ENCODE measurements around the gene MAD2L1BP. TPM values are rescaled to one million over a fixed set of nuclear protein-coding genes. Genes with fewer than 3 reads are reported as not detected.

The MAD2L1BP gene
- total and polyA plus RNA-seq, 2 of the 4 experiments (the other 2 are of a cell fraction): 28.1 to 50.2 TPM

DNA sequence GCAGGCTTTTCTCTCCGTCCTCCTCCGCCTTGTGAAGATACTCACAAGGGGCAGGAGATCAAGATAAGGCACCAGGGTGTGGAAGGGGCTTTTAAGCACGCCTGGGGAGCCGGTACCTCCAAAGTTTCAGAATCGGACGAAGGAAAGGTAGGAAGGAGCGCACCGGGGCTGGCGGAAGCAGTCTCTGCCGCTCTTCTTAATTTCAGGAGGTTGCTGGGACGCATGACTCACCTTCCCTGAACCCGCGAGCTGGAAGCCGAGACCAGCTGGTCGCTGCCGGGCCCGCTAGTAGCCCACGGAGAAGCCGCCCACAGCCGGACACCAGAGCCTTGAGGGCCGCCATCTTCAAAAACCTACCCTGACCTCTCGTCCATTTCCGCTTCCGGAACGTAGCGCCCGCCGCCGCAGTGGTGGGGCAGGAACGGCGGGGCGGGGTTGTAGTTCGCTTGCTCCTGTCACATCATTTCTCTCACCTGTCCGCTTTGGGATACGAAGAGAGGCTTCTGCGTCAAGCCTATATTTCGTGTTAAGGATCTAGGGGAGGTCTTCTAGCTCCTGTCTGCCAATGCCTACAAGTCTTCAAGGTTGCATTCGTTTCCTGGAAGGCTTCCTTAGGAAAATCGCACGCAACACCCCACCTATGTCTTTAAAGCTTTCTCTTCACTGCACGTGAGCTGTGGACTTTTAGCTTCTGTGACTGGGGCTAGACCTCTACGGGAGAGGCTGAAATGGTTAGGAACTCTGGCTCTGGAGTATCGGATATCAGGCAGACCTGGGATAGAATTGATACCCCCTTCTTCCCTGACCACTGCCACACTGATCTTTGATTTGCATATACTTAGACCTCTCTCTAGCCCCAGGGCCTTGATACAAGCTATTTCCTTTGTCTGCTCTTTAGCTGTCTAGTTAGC, 52.1 kb downstream of the MAD2L1BP start, which contains the start of gene MRPS18A (continued):
- TF ChIP-seq RAD21 (IDR thresholded peaks at IDR 0.05; ENCODE audit: low read length): no peak; the same call in 1 of the 2 replicates
- TF ChIP-seq SMC3 (IDR thresholded peaks at IDR 0.05; ENCODE audit: low read depth, low read length): no peak
- no peak for TF ChIP-seq RFX5 (IDR thresholded peaks at IDR 0.05; ENCODE audit: low read depth, low read length)

DNA sequence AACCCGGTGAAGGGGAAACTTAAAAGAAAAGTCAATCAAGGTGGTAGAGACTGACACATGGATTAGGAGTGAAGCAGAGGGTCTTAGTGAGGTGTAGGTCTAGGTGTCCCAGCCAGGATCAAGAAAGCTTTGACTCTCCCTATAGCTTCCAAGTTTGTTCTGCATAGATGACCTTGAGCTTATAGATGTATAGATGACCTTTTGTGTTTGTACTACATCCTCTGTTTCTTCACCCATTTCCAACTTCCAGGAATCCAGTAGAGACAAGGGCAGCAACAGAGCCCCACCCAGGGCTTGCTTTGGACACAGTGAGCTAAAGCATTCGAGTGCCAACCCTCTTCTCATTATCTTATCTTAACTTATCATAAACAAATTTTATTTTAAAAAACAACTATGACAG, 53.8 kb downstream of the MAD2L1BP start:
- no peak overlapping the region for H2BK120ac ChIP-seq (ENCODE audit: low read depth, low read length)
- no peak overlapping the region for H2BK15ac ChIP-seq (ENCODE audit: low read depth, low read length)
- TF ChIP-seq RAD21 (IDR thresholded peaks at IDR 0.05; ENCODE audit: low read length) (no peak), BHLHE40 (IDR thresholded peaks at IDR 0.05; ENCODE audit: low read depth, low read length) (no peak), CHD1 (IDR thresholded peaks at IDR 0.05; ENCODE audit: low read depth, low read length) (no peak), FOS (IDR thresholded peaks at IDR 0.05; ENCODE audit: low read depth, low read length) (no peak), RFX5 (IDR thresholded peaks at IDR 0.05; ENCODE audit: low read depth, low read length) (no peak), MAZ (IDR thresholded peaks at IDR 0.05; ENCODE audit: borderline replicate concordance, low read depth, low read length) (no peak), SMC3 (IDR thresholded peaks at IDR 0.05; ENCODE audit: low read depth, low read length) (no peak), MXI1 (IDR thresholded peaks at IDR 0.05; ENCODE audit: borderline replicate concordance, low read depth, low read length) (no peak)
- no TSS peak for BruUV-seq (replicated peaks)
- H2AK9ac ChIP-seq (replicated peaks; ENCODE audit: low read depth, low read length, poor library complexity): no peak overlapping the region
- no peaks in the 10 kb centered on the region for H3K9me3 ChIP-seq (ENCODE audit: control insufficient read depth, insufficient read depth, low read length)
- 0 out of 2 replicates have a peak, but pooled peaks cover under 1% of the 10 kb centered on the region for H4K20me1 ChIP-seq (ENCODE audit: insufficient read depth, low read length)
- H3K4ac ChIP-seq (ENCODE audit: low read depth, low read length): no peak overlapping the region
- peaks cover 28 to 38% of the 10 kb centered on the region in 2 experiments; a peak in 3 of 4 replicates for H3K79me1 ChIP-seq (ENCODE audit: low read depth in 1 of 2, low read length in 2 of 2)
- dilution Hi-C loops (cut with HindIII; ENCODE audit: low sequenced_read_pairs, unreplicated experiment) (no loop called here), intact Hi-C loops (cut with micrococcal nuclease) (loop anchor here (5.0 kb wide), 1 partner anchor 83 kb away; the partner anchor contains the start of gene VEGFA), in situ Hi-C loops (cut with MboI; ENCODE audit: low sequenced_read_pairs) (no loop called here)
- no CpG with 5 or more reads among the region's 2 CpGs for WGBS, 2 experiments (ENCODE audit: extremely low coverage in 2 of 2, insufficient read length in 1 of 2)
- ChIA-PET POLR2A (ENCODE audit: unreplicated experiment) (no interaction called here), CTCF (no interaction called here)
- no peaks in the 10 kb centered on the region for H3K27me3 ChIP-seq (ENCODE audit: control insufficient read depth, insufficient read depth, low read length)
- H3K4me3 ChIP-seq (ENCODE audit: insufficient read depth, low read depth, low read length): no peak overlapping the region
- H3K36me3 ChIP-seq (ENCODE audit: control insufficient read depth, insufficient read depth, low read length): no peaks in the 10 kb centered on the region
- no peak overlapping the region for H3K27ac ChIP-seq (ENCODE audit: insufficient read depth, low read length)
- H3K23ac ChIP-seq (ENCODE audit: low read depth, low read length): no peak overlapping the region
- H4K5ac ChIP-seq (ENCODE audit: low read depth, low read length): no peak overlapping the region
- H2BK5ac ChIP-seq (ENCODE audit: low read depth, low read length, poor library complexity, severe bottlenecking): no peak overlapping the region
- no peak overlapping the region for H4K8ac ChIP-seq (ENCODE audit: low read depth in 2 of 2, low read length in 2 of 2)
- no peak overlapping the region for H3K56ac ChIP-seq (ENCODE audit: extremely low read depth, insufficient read depth, low read length)
- no peak overlapping the region for H3K9ac ChIP-seq (ENCODE audit: low read depth, low read length)
- no peak overlapping the region for H3K14ac ChIP-seq (replicated peaks; ENCODE audit: low read depth, low read length)
- no peak overlapping the region for H2AFZ ChIP-seq (replicated peaks; ENCODE audit: low read length, poor library complexity)
- H3K9me1 ChIP-seq (ENCODE audit: insufficient read depth, low read length): peaks cover 6% of the 10 kb centered on the region
- ATAC-seq (ENCODE audit: low read depth): no peak
- H3K4me1 ChIP-seq (ENCODE audit: control insufficient read depth, insufficient read depth, low read length): peaks cover 2% of the 10 kb centered on the region; the same call in 1 of the 2 replicates
- H3K18ac ChIP-seq (ENCODE audit: low read depth, low read length): no peak overlapping the region
- no peak overlapping the region for H3K4me2 ChIP-seq (ENCODE audit: low read depth, low read length)
- no peak overlapping the region for H2BK20ac ChIP-seq (ENCODE audit: low read depth, low read length)
- H4K91ac ChIP-seq (ENCODE audit: insufficient read depth, low read depth, low read length): no peak overlapping the region
- H2AK5ac ChIP-seq (ENCODE audit: low read depth, low read length): no peak overlapping the region
- DNase-seq: no peak

All from IMR-90 (cell line).